Erythroblast (primary cell): ENCODE data around the gene UBL7.
A peak's percentile ranks its signal among the peaks of the same experiment; 100 is the strongest.

Source experiments
- DNase-seq, 2 experiments: peaks; one replicate each; lab custom pipeline; 2025; lab: John Stamatoyannopoulos, UW
- GATA1 ChIP-seq: IDR thresholded peaks from 2 replicates; pipeline ENCODE4 v1.6.1; 2011; ENCODE audit warnings: low read depth, mild to moderate bottlenecking, control low read depth, low read length, moderate library complexity
- POLR2A ChIP-seq: IDR thresholded peaks from 2 replicates; pipeline ENCODE4 v1.6.1; 2011; ENCODE audit warnings: mild to moderate bottlenecking, low read length

Gene UBL7

GRCh38 chr15:74405823-74406222 is 55.1 kb downstream of the UBL7 start:
- TF ChIP-seq GATA1, result no peak
- TF ChIP-seq POLR2A, result no peak
- DNase-seq, result no peak

DNA sequence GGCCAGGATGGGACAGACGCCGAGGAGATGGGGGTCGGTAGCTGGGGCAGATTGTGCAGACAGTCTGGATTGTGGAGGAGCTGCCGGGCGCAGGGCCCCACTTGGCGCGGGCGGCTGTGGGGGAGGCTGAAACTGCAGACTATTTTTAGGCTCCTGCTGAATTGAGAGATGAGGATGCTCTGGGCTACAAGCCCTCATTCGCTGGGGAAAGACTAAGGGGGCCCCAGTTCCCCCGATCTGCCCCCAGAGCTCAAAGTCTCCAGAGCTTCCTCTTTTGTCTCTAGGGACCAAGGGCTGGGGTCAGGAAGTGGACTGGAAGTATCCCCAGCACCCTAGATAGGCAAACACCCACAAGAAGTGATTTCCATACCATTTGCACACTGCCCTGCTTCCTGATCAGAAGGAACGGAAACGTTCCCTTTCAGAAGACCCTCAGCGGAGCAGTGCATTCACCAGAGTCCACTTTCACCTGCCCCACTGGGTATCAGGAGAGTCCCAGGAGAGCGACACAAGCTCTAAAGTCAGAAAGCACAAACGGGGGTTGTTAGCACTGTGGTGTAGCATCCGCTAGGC is 56.9 kb downstream of the UBL7 start:
- no peak for DNase-seq
- TF ChIP-seq GATA1, result no peak
- TF ChIP-seq POLR2A, result no peak

DNA sequence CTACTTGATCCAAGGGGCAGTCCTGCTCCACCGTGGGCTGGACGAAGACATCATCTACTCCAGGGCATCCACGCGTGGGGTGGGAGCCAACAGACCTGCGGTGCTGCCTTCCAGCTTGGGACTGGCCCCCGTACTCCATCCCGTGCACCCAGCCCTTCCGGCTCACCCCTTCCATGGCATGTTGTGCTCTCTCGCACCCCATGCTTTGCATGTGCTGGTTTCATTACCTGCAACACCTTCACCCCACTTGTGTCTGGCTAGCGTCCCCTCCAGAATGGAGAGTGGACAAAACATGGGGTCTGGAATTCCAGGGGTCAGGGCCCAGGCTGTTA is 57.4 kb downstream of the UBL7 start:
- no peak for DNase-seq
- TF ChIP-seq POLR2A (no peak), GATA1 (no peak)

DNA sequence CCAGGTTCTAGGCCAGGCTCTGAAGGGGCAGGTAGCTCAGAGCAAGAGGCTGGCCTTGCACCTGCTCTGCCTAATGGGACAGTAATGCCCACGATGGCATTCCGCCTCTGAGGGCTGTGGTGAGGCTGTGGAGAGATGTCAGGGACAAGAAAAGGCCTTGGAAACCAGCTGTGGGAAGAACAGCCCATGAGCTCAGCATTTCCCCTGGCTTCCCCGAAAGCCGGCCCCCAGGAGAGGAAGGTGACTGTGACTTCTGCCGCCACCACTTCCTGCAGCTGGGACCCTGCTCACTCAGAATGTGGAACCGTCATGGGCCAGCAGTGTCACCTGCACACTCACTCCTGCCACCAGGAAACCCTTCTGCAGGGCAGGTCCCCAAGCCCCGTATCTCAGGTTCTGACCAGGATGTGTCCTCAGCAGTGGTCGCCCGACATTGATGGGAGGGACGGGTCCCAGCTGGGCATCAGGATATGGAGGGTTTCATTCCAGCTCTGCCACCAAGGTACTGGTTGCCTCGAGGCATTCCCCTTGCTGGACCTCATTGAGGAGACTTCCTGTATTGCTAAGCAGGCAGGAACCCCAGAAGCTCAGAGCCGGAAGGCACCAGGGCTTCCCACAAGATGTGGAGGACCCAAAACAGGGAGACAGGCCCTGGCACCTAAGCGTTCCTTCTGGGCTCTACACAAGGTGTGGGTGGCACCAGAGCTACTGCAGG is 57.9 kb downstream of the UBL7 start:
- DNase-seq, result no peak
- TF ChIP-seq GATA1, result no peak
- no peak for TF ChIP-seq POLR2A

- no peak for DNase-seq
Observed at GRCh38 chr15:74402337-74402841, 58.6 kb downstream of the UBL7 start.

GRCh38 chr15:74400915-74401757 is 59.8 kb downstream of the UBL7 start:
- TF ChIP-seq POLR2A (peak; percentile 35), GATA1 (no peak)
- peak; percentile 31 to 39 for DNase-seq

More at GRCh38 chr15:74402337-74402841, 58.6 kb downstream of the UBL7 start:
- TF ChIP-seq POLR2A, result no peak
- no peak for TF ChIP-seq GATA1

DNA sequence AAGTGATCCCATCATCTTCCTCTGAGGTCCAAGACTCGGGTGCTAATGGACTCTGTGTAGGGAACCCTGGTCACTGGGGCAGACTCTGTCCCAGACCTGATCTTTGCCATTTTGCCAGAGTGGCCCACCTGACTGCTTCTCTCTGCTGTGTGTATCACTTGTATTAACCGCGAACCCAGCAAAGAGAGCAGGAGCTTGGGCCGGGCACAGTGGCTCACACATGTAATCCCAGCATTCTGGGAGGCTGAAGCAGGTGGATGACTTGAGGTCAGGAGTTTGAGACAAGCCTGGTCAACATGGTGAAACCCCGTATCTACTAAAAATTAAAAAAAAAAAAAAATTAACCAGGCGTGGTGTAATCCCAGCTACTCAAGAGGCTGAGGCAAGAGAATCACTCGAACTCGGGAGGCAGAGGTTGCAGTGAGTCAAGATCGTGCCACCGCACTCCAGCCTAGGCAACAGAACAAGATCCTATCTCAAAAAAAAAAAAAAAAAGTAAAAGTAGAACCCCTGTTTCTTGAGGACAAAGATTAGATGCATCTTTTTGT is 60.6 kb downstream of the UBL7 start:
- DNase-seq, result peak; percentile 45 to 51
- TF ChIP-seq GATA1, result no peak
- TF ChIP-seq POLR2A, result peak; percentile 18

- DNase-seq, result no peak
- TF ChIP-seq GATA1, result no peak
- TF ChIP-seq POLR2A, result no peak
Observed at GRCh38 chr15:74399511-74400312, 61.2 kb downstream of the UBL7 start.

- TF ChIP-seq POLR2A (no peak), GATA1 (no peak)
- DNase-seq, result no peak
Observed at GRCh38 chr15:74399100-74399499, 61.9 kb downstream of the UBL7 start.

DNA sequence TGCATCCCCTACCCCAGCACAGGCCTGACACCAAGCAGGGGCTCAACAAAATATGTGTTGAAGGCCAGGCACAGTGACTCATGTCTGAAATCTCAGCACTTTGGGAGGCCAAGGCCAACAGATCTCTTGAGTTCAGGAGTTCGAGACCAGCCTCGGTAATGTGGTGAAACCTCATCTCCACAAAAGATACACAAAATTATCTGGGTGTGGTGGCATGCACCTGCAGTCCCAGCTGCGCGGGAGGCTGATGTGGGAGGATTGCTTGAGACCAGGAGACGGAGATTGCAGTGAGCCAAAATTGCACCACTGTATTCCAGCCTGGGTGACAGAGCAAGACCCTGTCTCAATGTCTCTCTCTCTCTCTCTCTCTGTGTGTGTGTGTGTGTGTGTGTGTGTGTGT is 62.8 kb downstream of the UBL7 start:
- DNase-seq, result peak in 1 of 2 experiments; percentile 41
- TF ChIP-seq POLR2A, result no peak
- TF ChIP-seq GATA1, result no peak

GRCh38 chr15:74397239-74398068 is 63.5 kb downstream of the UBL7 start:
- DNase-seq, result no peak
- TF ChIP-seq POLR2A (no peak), GATA1 (no peak)

DNA sequence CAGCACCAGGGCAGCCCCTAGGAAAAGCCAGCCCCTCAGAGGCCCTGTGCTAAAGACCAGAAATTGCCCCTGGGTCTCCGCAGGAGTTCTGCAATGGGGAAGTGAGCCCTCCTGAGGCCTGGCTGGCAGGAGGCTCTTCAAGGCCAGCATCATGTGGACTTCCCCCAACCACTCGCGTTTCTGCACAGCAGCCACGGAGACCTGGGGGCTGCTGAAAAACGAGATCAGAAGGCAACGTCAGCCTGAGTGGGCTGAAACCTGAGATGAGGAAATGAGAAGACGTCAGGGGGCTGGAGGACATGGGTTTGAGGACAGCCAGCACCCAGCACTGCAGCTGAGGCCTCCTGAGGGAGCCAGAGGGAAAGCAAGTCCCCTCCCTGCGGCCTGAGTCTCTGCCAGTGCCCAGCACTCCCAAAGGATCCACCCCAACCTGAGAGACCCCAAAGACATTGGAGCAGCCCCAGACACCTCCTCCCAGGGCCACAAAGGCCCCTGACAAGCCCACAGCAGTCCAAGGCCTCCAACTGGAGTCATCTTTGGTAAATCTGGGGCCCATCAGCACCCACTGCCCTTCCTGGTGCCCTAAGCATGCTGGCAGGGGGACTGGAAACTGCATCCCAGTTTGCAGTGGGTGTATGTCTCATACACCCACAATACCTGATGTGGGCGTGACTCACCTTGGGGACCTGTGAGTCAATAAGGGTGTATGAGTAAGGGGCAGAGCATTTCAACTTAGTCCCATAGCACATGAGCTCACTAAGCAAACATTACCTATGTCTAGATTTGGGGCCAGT is 64.3 kb downstream of the UBL7 start:
- no peak for TF ChIP-seq POLR2A
- no peak for TF ChIP-seq GATA1
- no peak for DNase-seq
